ENCODE data around the gene NKAIN4.

GRCh38 chr20:63297371-63297781 is 43.1 kb upstream of the NKAIN4 start:
- TF ChIP-seq CTCF (IDR thresholded peaks at IDR 0.05) (no peak), ZFX (IDR thresholded peaks at IDR 0.05; ENCODE audit: borderline replicate concordance) (no peak)

Measured in 22Rv1 (cell line).